HL-60 (cell line): ENCODE measurements around the gene ARHGAP35.

Source experiments
- GABPA ChIP-seq: IDR thresholded peaks from 2 replicates; pipeline ENCODE4 v1.6.1; 2012; ENCODE audit warnings: low read depth
- POLR2AphosphoS5 ChIP-seq: IDR thresholded peaks from 2 replicates; pipeline ENCODE4 v1.6.1; 2012; ENCODE audit warnings: low read depth
- TF ChIP-seq, protein P1 (sequence below): IDR thresholded peaks from one replicate; pipeline ENCODE4 v1.5.1; 2011; ENCODE audit warnings: low read length, control low read depth, inconsistent platforms; ENCODE audit not compliant: insufficient read depth
- TF ChIP-seq, protein P2 (sequence below): IDR thresholded peaks from 2 replicates; pipeline ENCODE4 v1.6.1; 2012; ENCODE audit warnings: low read depth; ENCODE audit not compliant: insufficient replicate concordance

DNA sequence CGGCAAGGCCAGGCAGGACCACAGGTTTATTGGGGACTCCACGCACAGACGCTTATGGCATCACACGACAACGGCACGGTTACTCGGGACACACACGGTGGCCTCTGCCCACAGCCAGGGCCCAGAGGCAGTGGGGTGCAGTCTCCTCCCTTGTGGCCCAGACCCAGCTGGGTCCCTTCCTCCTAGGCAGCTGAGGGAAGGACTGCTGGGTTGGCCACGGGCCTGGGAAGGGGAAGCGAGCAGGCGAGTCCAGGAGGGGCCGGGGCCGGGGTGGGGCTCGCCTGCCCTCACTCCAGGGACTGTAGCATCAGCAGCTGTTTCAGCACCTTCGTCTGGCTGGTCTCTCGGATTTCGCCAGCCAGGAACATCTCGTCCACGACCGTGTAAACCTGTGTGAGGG, 22.6 kb upstream of the ARHGAP35 start:
- TF ChIP-seq POLR2AphosphoS5, result no peak
- TF ChIP-seq, protein P1, sequence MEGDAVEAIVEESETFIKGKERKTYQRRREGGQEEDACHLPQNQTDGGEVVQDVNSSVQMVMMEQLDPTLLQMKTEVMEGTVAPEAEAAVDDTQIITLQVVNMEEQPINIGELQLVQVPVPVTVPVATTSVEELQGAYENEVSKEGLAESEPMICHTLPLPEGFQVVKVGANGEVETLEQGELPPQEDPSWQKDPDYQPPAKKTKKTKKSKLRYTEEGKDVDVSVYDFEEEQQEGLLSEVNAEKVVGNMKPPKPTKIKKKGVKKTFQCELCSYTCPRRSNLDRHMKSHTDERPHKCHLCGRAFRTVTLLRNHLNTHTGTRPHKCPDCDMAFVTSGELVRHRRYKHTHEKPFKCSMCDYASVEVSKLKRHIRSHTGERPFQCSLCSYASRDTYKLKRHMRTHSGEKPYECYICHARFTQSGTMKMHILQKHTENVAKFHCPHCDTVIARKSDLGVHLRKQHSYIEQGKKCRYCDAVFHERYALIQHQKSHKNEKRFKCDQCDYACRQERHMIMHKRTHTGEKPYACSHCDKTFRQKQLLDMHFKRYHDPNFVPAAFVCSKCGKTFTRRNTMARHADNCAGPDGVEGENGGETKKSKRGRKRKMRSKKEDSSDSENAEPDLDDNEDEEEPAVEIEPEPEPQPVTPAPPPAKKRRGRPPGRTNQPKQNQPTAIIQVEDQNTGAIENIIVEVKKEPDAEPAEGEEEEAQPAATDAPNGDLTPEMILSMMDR, result no peak
- TF ChIP-seq, protein P2, sequence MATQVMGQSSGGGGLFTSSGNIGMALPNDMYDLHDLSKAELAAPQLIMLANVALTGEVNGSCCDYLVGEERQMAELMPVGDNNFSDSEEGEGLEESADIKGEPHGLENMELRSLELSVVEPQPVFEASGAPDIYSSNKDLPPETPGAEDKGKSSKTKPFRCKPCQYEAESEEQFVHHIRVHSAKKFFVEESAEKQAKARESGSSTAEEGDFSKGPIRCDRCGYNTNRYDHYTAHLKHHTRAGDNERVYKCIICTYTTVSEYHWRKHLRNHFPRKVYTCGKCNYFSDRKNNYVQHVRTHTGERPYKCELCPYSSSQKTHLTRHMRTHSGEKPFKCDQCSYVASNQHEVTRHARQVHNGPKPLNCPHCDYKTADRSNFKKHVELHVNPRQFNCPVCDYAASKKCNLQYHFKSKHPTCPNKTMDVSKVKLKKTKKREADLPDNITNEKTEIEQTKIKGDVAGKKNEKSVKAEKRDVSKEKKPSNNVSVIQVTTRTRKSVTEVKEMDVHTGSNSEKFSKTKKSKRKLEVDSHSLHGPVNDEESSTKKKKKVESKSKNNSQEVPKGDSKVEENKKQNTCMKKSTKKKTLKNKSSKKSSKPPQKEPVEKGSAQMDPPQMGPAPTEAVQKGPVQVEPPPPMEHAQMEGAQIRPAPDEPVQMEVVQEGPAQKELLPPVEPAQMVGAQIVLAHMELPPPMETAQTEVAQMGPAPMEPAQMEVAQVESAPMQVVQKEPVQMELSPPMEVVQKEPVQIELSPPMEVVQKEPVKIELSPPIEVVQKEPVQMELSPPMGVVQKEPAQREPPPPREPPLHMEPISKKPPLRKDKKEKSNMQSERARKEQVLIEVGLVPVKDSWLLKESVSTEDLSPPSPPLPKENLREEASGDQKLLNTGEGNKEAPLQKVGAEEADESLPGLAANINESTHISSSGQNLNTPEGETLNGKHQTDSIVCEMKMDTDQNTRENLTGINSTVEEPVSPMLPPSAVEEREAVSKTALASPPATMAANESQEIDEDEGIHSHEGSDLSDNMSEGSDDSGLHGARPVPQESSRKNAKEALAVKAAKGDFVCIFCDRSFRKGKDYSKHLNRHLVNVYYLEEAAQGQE, result no peak
- TF ChIP-seq GABPA, result no peak
